ENCODE measurements around the gene CTDSPL.

DNA sequence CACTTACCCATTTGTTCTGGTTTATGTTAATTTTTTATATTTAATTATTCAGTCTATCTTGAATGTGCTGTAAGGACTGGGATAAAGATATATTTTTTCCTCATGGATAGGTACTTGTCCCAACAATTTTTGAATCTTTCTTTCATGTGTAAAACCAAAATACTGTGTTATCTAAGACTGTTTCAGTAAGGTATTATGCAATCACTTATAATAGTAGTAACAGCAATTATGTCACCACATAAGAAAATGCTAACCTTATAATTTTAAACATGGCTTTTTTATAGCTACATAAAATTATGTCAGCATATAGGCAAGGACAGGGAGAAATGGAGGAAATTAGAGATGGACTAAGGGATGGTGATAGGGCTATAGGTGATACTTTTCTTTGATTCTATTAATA lies 2.9 kb upstream of the CTDSPL start:
- TF ChIP-seq EZH2 (IDR thresholded peaks at IDR 0.05; ENCODE audit: borderline replicate concordance, low read depth, low read length, poor library complexity, severe bottlenecking) (no peak), CTCF (conservative IDR thresholded peaks at IDR 0.05; ENCODE audit: low read depth, low read length) (no peak)

Measured in A673 (cell line).